GM18505 (cell line): ENCODE measurements around the gene MADCAM1.

Source experiments
- ATAC-seq: cut with Tn5 transposase; IDR thresholded peaks from one replicate; pipeline ENCODE4 v1.9.1; 2021; ENCODE audit not compliant: unreplicated experiment
- POLR2A ChIP-seq: IDR thresholded peaks from 4 replicates; pipeline ENCODE4 v1.6.1; 2011; ENCODE audit warnings: borderline replicate concordance; ENCODE audit not compliant: insufficient read depth, insufficient read length; ENCODE audit errors: extremely low read depth

Gene MADCAM1

DNA sequence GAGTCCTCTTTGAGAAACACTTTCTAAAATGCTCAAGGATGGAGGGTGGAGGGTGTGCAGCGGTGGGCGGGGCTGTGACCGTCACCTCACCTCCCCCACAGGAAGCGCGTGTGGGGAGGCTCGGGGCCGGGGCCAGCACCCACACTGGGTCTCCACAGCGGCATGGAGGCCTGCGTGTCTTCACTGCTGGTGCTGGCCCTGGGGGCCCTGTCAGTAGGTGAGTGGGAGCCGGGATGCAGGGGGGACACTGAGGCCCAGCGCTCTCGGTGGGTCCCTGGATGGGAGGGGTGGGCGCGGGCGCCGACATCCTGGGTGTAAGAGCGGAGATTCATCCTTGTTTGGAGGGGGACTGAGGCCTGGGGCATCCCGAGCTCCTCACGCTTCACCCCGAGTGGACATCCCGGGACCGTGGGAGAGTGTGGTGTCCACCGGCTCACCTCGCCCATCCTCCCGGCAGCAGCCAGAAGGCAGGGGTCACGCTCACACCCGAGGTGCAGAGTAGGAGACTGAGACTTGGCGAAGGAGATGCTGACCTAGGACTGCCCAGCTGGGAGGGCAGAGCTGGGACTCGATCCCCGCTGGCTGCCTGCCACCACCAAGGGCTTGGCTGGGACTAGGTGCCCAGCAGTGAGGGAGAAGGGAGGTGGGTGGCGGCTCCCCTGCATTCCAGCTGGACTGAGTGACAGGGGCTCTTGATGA lies 47.8 kb downstream of the MADCAM1 start, which contains the start of gene GZMM:
GZMM (plus strand) TSS at position 144 of the 699 bp plus-strand sequence; CDS start at position 163, 19 bp downstream.
- ATAC-seq = no peak
- no peak for TF ChIP-seq POLR2A

DNA sequence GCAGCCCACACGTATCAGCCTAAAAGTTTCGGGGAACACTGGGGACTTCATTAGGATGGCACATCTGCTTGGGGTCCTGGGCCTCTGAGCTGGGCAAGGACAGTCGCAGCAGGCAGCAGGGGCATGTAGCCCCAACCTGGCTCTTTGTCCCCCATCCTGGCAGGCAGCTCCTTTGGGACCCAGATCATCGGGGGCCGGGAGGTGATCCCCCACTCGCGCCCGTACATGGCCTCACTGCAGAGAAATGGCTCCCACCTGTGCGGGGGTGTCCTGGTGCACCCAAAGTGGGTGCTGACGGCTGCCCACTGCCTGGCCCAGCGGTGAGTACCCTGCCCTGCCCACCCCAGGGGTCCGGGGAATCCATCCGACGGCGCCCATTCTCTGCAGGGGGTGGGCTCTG lies 50.8 kb downstream of the MADCAM1 start:
- no peak for ATAC-seq
- no peak for TF ChIP-seq POLR2A

DNA sequence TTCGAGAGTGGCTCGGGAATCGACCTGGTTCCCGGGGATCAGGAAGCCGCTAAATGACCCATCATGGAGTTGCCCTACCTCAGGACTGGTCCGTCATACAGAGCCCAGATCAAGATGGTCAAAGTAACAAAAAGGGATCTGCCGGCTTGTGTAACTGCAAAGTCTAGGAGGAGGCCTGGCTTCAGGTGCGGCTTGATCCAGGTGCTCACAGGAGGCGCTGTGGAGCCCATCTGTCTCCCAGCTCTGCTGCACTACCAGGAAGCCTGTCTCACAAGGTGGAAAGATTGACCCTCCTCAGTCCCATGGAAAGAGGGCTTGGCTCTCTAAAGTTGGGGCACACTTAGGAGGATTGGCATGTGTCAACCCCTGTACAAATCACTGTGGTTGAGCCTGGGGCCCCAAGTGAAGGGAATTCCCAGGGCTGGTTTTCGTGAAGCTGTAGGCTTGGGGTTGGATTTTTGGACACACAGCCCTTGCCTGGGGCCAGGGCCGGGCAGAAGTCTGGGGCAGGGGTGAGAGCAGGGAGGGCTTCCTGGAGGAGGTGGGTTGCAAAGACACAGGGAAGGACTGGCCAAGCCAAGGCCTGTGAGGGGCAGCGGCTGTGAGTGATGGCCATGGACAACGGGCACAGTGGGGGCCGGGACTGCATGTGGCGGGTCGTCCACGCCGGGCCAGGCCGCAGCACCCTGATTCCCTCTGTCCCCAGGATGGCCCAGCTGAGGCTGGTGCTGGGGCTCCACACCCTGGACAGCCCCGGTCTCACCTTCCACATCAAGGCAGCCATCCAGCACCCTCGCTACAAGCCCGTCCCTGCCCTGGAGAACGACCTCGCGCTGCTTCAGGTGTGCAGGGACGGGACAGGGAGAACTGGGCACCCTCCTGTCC lies 51.8 kb downstream of the MADCAM1 start:
- TF ChIP-seq POLR2A = no peak
- ATAC-seq = no peak

DNA sequence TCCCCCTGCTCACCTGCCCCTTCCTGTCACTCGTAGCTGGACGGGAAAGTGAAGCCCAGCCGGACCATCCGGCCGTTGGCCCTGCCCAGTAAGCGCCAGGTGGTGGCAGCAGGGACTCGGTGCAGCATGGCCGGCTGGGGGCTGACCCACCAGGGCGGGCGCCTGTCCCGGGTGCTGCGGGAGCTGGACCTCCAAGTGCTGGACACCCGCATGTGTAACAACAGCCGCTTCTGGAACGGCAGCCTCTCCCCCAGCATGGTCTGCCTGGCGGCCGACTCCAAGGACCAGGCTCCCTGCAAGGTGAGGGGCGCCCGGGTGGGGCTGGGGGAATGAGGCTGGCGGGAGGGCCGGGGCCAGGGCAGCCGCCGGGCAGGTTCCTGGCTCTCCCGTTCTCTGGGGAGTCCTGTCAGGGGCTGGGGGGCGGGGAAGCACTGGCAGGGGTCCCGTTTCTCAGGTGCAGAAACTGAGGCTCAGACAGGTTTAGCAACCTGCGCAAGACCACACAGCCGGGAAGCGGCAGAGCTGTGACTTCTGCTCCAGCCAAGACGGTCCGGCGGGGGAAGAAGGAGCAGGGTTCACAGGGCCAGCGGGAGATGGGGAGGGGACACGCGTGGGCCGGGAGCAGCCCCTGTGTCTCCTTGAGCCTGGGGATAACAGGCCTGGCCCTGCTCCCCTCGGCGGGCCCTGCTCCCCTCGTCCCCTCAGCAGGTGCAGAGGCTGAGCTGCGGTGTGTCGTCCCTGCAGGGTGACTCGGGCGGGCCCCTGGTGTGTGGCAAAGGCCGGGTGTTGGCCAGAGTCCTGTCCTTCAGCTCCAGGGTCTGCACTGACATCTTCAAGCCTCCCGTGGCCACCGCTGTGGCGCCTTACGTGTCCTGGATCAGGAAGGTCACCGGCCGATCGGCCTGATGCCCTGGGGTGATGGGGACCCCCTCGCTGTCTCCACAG lies 52.9 kb downstream of the MADCAM1 start:
- no peak for ATAC-seq
- no peak for TF ChIP-seq POLR2A

DNA sequence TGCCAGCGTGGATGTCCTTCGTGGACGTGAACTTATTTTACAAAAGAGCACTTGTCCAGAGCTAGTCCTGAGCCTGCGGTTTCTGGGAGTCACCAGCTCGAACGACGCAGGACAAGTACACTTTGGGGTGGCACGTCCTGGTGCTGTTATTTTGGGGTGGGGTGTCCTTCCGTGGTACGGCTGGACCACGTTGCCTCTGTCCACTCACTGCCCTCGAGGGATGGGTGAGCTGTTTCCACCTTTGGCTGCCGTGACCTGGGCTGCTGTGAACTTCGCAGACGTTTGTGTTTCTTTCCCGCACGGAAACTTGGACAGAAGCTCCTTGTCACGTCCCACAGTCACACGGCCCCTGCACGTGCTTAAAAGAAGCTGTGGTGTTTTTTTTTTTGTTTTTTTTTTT lies 58.5 kb downstream of the MADCAM1 start:
- no peak for TF ChIP-seq POLR2A
- ATAC-seq = no peak
